Upper lobe of left lung (tissue), 4 donors: ENCODE measurements around the gene EEF1A2.

Experiments
- CTCF ChIP-seq, 6 experiments: fragments of 450-650 bp in 4 of 6; fragments of 200-600 bp in 2 of 6; sonication (generic) in 2 of 6; IDR thresholded peaks; one replicate each; pipeline ENCODE4 v1.5.1; 2016 to 2019; ENCODE audit warnings: antibody characterized with exemption in 6 of 6
- POLR2A ChIP-seq, 4 donors: fragments of 450-650 bp; IDR thresholded peaks; one replicate each; pipeline ENCODE4 v1.5.1; 2016 to 2017; ENCODE audit warnings: antibody characterized with exemption in 4 of 4, mild to moderate bottlenecking in 2 of 4

- TF ChIP-seq CTCF (IDR thresholded peaks at IDR 0.05), result no peak
- no peak for TF ChIP-seq POLR2A (IDR thresholded peaks at IDR 0.05)
These were observed 642 bp downstream of the EEF1A2 start for GRCh38 chr20:63497946-63498935.
